ENCODE data around the gene PITPNM3.
"Not testable (repeated sequence)": the region's sequence is repeated elsewhere in the genome, so short reads cannot be mapped to it uniquely, and the experiment has no call there.

PITPNM3 gene

GRCh38 chr17:6501359-6501758 is 55.0 kb downstream of the PITPNM3 start:
- no peak for DNase-seq (ENCODE audit: low read depth)

DNA sequence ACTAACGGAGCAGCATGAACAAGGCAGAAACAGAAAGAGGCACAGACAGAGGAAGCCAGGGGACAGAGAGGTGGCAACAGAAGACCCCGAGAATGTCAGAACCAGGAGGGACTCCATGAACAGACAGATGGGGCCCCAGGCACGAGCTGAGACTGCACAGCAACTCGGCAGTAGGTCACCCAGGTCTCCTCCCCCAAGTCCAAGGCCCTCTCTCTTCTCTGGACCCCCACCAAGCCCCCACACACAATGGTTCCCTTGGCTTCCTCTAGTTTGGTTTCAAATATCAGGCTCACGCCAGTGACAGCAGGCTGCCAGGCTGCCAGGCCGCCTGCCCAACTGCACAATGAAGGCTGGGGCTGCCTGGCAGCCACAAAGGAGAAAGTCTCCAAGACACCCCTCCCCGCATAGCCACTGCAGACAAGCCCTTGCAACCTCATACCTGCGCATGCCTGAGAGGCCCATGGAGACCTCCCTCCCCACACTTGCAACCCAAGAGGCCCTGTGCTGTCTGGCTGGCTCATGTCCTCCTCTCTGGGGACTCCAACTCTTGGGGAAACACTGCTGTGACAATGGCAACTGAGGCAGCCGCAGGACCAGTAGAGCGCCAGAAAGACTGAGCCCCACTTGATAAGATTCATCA is 57.3 kb downstream of the PITPNM3 start:
- no peak for DNase-seq (ENCODE audit: low read depth)

GRCh38 chr17:6498356-6498755 is 58.0 kb downstream of the PITPNM3 start:
- no peak for DNase-seq (ENCODE audit: low read depth)

DNA sequence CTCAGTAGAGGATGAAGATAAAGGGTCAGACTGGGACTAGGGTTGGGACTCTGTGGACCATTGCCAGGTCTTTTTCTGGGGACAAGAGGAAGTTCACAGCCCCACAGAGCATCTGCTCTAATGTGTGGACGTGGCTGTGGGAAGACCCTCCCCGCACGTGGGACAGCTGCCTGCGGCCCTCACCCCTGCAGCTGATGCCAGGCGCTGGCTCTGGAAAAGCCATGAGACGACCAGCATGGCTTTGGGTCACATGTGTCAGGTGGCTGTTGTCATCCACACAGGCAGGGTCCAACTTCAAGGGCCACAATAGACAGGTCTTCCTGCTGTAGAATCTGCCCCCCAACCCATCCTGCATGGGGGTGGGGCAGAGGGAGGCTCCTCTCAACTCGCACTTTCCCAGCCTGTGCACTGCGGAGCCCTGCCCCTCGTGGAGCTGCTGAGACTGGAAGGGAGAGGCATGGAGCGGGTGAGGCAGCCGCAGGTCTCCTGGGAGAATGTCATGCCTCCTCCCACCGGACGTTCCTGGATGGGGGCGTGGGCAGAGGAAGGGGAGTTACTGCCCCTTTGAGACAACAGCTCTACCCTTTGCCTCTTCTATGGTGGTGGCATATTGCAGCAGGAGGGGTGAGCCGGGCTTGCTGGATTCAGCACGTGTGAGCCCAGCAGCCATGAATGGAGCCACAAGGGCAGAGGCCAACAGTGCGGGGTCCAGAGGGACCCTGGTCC is 58.7 kb downstream of the PITPNM3 start:
- no peak for DNase-seq (ENCODE audit: low read depth)

DNA sequence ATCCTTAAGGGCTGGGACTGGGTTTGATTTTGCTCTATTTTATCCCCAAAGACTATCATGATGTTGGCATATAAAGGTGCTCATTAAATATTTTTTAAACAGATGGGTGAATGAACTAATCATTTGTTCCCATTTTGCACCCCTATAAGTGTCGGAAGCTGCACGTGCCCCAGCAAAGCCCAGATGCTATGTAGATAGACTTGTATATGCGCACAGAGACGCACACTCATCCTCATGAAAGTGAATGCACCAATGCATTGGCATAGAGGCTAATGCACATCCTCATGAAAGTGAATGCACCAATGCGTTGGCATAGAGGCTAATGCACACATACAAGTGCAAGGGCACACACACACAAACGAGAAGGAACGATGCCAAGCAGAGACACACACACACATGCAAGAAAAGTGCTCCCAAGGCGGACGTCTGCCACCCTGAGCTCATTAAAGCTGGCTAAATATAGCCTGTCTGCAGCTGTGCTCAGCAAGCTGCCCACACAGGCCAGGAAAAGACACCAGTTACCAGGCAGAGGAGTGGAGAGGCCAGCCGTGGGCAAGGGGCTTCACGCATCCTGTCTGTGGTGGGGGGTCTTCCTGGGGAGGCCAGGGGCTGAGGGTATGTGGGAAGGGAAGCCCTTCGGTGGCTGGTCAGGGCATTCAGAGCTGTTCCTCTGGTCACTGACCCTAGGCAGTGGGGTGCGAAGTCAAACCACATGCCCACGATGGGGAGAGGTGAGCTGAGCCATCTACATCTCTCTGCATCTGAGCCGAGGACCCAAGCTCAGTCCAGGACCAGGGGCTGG is 59.5 kb downstream of the PITPNM3 start:
- no peak for DNase-seq (ENCODE audit: low read depth)

DNA sequence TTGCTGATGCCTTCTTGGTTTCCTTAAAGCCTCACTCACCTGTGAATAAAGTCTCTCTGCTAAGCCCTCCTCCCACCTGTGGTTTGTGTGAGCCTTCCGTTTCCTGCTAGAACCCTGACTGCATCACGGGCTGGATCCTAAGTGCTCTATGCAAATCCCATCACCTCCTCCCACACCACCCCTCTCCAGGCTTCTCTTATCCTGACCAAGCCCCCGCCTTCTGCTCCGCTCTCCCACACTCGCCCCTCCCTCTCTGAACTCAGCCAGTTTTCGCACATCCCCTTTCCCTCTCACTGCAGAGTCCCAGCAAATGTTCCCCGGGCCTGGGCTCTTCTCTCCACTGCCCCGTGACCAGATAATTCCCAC is 60.3 kb downstream of the PITPNM3 start:
- no peak for DNase-seq (ENCODE audit: low read depth)

- DNase-seq (ENCODE audit: low read depth) = no peak
Measured at GRCh38 chr17:6495450-6496115, 60.8 kb downstream of the PITPNM3 start.

- DNase-seq (ENCODE audit: low read depth) = no peak
Measured at GRCh38 chr17:6494239-6494941, 62.0 kb downstream of the PITPNM3 start.

DNA sequence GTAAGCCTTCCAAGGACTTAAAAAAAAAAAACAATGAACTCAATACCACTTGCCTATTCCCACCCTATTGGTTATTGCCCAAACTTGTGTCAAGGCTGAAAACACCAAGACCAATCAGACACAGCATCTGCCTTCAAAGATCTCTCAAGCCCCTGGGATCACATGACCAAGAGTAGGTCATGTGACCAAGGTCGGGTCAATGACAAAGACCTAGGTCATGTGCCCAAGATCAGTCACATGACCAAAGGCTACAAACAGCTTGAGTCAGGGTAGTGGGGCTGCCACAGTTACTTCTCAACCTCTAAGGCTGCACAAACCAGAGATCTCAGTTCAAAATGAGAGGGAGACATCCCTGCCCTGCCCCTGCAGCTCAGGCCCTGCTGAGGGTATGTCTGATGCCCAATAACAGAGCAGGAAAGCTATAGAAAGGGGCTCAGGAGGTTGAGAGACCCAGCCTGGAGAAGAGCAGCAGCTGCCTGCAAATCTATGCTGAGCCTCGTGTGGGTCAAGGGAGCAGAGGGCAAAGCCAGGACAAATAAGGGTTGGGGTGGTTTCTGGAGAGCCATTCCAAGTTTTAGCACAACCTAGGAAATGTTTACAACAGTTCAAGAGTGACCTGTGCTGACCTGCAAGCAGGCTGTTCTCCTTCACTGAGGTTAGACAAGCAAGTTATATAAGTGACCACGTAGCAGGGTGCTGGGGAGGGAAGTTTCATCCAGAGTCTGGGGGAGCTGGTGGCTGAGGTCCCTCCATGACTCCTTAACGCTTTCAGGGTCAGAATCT is 63.3 kb downstream of the PITPNM3 start:
- DNase-seq (ENCODE audit: low read depth) = no peak

DNA sequence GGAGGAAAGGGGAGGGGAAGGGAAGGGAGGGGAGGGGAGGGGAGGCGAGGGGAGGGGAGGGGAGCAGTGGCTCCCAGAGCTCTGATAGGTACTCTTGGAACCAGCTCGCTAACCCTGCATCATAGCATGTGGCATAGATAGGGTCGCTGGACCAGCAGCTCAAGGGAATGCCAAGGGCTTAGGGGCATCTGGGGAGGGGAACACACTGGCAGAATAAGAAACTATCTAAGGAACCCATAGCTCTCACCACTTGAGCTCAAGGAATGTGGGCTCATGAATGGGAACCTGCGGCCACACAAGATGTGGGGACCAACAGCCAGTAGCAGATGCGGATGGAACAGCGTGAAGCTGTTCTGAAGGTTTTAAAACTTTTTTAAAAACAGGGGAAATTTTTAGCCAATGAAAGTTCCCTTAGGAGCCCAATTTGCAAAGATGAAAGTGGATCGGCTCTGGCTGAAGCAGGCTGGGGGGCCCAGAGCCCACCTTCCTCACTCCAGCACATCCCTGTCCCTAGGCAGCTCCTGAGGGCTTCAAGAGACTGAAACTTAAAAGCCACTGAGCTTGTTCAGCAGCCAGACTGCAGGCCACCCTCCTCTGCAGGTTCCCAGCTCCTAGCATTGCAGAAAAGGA is 65.2 kb downstream of the PITPNM3 start:
- DNase-seq (ENCODE audit: low read depth) = no peak

- no peak for DNase-seq (ENCODE audit: low read depth)
Measured at GRCh38 chr17:6489016-6489550, 67.3 kb downstream of the PITPNM3 start.

DNA sequence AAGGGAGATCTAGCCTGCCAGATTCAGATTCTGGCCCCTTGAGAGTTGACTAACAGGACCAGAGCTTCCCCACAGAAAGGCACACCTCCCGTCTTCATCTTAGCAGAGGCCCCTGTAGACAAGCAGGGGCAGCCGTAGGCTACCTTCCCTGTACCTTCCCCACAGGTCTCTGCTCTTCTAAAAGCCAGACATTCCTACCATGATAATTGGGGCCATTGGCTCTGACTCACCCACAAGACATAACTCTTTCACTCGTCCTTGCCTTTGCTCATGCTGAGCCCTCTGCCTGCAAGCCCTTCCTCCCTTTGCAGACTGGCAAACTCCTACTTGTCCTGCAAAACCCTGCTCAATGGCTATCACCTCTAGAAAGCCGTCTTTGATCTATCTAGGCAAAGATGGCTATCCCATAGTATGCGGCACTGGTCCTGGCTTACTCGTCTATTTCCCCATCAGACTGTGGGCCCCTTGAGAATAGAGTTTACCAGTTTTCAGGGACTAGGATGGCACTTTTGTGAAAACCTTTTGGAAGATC is 68.3 kb downstream of the PITPNM3 start:
- DNase-seq (ENCODE audit: low read depth) = no peak

DNA sequence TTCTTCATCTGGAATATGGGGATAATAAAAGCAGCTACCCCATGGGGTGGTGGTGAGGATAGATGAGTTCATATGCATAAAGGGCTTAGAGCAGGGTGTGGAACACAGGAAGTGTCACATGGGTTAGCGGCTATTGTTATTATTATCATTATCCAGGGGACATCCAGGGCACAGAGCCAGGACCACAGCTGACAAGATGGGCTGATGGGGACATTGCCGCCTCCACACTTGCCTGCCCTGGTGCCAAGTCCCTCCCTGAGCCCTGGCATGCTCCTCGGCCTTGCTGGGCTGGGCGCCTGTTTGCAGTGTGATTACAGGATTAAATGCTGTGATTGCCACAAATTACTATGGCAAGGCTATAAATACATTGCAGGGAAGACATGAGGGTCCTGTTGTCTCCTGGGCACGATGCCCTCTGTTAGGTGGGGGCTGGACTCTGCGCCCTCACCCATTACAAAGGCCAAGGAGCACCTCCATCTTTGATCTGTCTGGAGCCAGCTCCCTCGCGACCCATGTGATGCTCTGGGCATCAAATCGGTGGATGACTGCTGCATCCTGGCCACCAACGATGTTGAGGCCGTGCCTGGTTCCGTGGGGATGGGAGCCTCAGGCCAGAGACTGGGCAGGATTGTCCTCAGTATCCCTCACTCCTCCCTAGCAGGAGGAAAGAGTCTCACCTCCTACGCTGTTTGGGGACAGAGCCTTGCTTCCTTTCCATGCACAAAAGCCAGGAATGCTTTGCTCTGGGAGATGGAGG is 68.9 kb downstream of the PITPNM3 start:
- no peak for DNase-seq (ENCODE audit: low read depth)

- no peak for DNase-seq (ENCODE audit: low read depth)
Measured at GRCh38 chr17:6485646-6486412, 70.5 kb downstream of the PITPNM3 start.

DNA sequence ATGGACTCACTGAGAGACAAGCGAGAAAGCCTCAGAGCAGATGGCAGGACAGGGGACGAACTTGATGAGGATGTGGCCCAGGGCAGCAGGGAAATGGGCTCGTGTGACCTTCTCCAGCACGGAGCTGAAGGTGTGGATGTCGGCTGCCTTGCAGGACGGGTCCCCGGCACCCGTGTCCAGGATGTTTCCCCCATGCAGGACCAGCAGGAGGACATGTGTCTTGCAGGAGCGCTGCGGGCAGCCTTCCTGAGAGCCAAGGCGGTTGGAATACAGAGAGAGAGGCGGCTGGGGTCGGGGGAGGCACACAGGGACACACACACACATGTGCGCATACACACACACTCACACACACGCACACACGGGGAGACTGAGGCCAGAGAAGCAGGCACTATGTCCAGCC is 72.8 kb downstream of the PITPNM3 start:
- no peak for DNase-seq (ENCODE audit: low read depth)

- DNase-seq (ENCODE audit: low read depth) = not testable (repeated sequence)
Measured at GRCh38 chr17:6482796-6483195, 73.6 kb downstream of the PITPNM3 start.

DNA sequence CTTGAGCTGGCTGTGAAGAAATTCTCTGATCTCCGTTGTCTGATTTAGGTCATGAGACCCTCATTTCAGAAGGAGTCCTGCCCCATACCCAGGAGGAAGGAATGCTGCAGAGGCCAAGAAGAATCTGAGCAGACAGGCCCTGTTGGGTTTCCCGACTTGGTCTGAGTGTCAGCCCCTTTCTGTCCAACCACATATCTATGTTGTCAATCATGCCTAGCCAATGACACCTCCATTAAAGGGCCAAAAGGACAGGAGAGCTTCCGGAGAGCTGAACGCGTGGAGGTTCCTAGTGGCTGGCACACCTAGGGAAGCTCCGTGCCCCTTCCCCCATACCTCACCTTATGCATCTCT is 74.3 kb downstream of the PITPNM3 start:
- no peak for DNase-seq (ENCODE audit: low read depth)

DNA sequence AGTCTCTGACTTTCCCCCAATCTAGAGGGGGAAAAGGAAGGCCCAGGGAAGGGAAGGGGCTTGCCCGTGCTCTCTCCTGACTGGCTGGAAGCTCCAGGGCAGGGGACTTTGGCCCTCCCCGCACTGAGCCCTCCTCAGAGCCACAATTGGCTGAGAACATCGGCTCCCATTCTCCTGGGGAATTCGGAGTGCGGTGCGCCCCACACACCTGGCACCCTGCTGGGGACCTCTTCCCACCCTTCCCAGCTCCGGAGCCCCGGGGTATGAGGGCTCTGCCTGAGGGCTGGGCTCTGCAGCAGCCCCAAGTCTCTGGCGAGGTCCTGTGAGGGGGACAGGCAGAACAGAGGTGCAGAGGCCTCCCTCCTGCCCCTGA is 76.1 kb downstream of the PITPNM3 start:
- DNase-seq (ENCODE audit: low read depth) = no peak
